Rectal smooth muscle tissue (tissue), 1 donor: ENCODE measurements around the gene CTNNBL1.

ENCODE experiments used
- H3K27ac ChIP-seq: one replicate; pipeline ENCODE4 v1.7.0; 2013; ENCODE audit warnings: low read depth, low read length, inconsistent platforms
- H3K27me3 ChIP-seq: one replicate; pipeline ENCODE4 v1.7.0; 2013; ENCODE audit warnings: low read length; ENCODE audit not compliant: control insufficient read depth, insufficient read depth
- H3K36me3 ChIP-seq: one replicate; pipeline ENCODE4 v1.7.0; 2013; ENCODE audit warnings: low read length; ENCODE audit not compliant: control insufficient read depth, insufficient read depth
- H3K4me1 ChIP-seq: one replicate; pipeline ENCODE4 v1.7.0; 2013; ENCODE audit warnings: low read length; ENCODE audit not compliant: control insufficient read depth, insufficient read depth
- H3K4me3 ChIP-seq: one replicate; pipeline ENCODE4 v1.7.0; 2013; ENCODE audit warnings: low read length
- H3K9ac ChIP-seq: one replicate; pipeline ENCODE4 v1.7.0; 2013; ENCODE audit warnings: low read length

The CTNNBL1 gene

DNA sequence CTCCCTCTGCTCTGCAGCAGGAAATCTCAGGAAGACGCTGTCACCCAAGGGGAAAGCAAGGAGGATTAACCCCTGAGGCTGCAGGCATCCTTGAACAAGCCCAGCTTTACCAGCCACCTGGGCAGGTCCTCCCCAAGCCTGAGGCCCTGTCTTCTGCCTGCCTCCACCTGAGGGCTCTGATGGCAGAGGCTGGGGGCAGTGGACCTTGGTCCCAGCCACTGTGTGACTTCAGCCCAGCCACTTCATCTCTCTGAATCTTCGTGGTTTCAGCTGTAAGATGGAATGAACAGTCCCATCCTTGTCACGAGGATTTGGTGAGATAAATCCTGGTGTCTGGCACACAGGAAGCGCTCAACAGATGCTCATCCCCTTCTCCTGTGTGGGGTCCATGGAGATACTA lies 200.6 kb downstream of the CTNNBL1 start:
- Histone ChIP-seq H3K27ac (no peak overlapping the region), H3K4me3 (no peak overlapping the region), H3K27me3 (no peaks in the 10 kb centered on the region), H3K9ac (no peak overlapping the region), H3K36me3 (no peaks in the 10 kb centered on the region), H3K4me1 (peaks cover 12% of the 10 kb centered on the region)

DNA sequence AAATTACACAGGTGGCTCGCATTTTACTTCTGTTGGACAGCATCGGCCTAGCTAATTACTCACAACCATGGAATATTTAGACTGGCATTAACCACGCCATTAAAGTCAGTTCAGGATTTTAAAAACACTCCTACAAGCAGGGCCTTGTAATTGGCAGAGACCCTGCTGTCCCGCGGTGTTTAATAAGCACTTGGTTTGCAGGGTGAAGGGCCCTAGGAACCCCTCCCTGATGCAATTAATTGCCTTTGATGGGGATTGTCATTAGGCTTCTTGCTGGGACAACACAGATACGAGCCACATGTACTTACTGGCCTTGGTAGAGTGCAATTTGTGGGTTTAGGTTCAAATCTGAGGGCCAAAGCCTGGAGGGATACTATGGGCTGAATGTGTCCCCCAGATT lies 201.3 kb downstream of the CTNNBL1 start:
- Histone ChIP-seq H3K36me3 (no peaks in the 10 kb centered on the region), H3K27ac (no peak overlapping the region), H3K9ac (no peak overlapping the region), H3K4me3 (no peak overlapping the region), H3K27me3 (no peaks in the 10 kb centered on the region), H3K4me1 (peaks cover 12% of the 10 kb centered on the region)

GRCh38 chr20:37896932-37897548 lies 203.2 kb downstream of the CTNNBL1 start:
- H3K27ac ChIP-seq, result no peak overlapping the region
- no peaks in the 10 kb centered on the region for H3K36me3 ChIP-seq
- H3K4me3 ChIP-seq, result no peak overlapping the region
- H3K27me3 ChIP-seq, result peaks cover under 1% of the 10 kb centered on the region
- H3K4me1 ChIP-seq, result peaks cover 7% of the 10 kb centered on the region
- H3K9ac ChIP-seq, result no peak overlapping the region

DNA sequence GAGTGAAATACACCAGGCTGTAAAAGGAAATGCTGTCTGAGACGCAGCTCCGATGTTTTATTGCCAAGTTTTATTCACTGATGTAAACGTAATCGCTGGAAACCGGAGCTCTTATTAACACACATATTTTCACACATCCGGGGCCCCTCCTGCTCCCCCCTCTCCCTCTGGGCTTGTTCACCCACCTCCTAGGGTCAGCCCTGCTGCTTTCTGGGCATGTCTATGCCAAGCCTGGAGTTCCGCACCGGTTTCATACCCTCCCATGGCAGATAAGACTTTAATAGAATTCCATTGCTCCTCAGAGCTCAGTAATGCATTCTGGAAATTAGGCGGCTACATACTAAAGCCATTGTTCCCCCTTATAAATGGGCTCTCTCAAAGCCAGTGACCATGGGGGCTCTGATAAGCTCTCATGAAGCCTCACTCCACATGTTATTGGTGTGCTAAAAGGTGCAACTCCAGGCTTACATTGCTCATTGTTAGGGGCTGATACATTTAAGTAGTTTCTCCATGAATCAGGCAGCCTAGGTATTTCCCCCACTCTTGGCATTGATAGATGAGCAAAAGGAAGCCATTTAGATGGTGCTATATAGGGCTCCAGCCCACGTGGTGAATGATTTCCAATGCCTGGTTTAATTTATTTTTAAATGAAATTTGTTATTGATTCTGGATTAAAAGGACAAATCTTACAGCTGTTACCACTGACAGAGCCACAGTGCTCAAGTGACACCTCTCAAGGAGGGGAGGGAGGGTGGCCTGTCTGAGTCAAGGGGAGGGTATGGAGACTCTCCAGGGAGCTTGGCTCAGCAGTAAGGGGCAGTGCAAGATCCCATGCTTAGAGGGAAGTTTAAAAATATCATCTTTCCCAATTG lies 204.6 kb downstream of the CTNNBL1 start:
- Histone ChIP-seq H3K4me3 (no peak overlapping the region), H3K9ac (no peak overlapping the region), H3K4me1 (peaks cover 7% of the 10 kb centered on the region), H3K27me3 (peaks cover 4% of the 10 kb centered on the region), H3K36me3 (no peaks in the 10 kb centered on the region), H3K27ac (no peak overlapping the region)

GRCh38 chr20:37899105-37900045 lies 205.5 kb downstream of the CTNNBL1 start:
- Histone ChIP-seq H3K27ac (no peak overlapping the region), H3K36me3 (no peaks in the 10 kb centered on the region), H3K9ac (no peak overlapping the region), H3K27me3 (peaks cover 8% of the 10 kb centered on the region), H3K4me1 (peaks cover 7% of the 10 kb centered on the region), H3K4me3 (no peak overlapping the region)

- Histone ChIP-seq H3K9ac (no peak overlapping the region), H3K4me3 (no peak overlapping the region), H3K27me3 (peaks cover 12% of the 10 kb centered on the region), H3K4me1 (peaks cover 7% of the 10 kb centered on the region), H3K27ac (no peak overlapping the region), H3K36me3 (no peaks in the 10 kb centered on the region)
These were observed 207.4 kb downstream of the CTNNBL1 start for GRCh38 chr20:37901240-37901639.

DNA sequence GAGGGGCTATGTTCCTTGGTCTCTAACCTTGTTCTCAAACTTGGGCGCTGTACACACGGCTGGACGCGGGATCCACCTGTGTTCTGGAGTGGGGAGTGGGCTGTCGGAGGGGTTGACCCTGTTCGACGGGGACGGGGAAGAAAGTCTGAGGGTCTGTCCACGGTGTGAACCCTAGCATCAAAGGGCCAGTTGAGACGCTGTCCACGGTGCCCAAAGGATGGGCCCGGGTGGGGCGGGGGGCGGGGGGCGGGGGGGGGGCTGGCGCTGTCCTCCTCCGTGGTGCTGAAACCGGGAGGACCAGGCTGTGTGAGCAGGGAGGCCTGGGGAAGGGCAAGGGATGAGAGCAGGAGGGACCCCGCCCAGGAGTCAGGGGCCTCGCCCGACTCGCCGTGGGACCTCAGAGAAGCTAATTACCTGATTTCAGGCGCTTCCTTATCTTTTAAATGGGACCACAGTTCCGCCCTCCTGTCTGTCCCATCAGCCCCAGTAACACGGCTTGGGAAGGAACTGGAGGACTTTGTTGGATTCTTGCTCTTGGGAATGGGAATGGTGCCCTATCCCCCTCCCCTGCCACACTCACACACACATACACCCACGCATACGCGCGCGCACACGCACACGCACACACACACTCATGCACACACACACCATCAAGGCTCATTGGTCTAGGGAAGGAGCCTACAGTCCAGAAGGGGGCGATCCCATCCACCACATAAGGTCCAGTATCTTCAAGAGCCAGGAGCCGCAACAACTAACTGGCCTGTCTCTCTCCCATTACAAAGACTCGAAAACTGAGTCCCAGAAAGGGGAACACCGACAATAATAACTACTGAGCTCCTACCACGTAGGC lies 208.0 kb downstream of the CTNNBL1 start:
- Histone ChIP-seq H3K27ac (no peak overlapping the region), H3K4me1 (peaks cover 7% of the 10 kb centered on the region), H3K4me3 (no peak overlapping the region), H3K27me3 (peaks cover 12% of the 10 kb centered on the region), H3K9ac (no peak overlapping the region), H3K36me3 (no peaks in the 10 kb centered on the region)

DNA sequence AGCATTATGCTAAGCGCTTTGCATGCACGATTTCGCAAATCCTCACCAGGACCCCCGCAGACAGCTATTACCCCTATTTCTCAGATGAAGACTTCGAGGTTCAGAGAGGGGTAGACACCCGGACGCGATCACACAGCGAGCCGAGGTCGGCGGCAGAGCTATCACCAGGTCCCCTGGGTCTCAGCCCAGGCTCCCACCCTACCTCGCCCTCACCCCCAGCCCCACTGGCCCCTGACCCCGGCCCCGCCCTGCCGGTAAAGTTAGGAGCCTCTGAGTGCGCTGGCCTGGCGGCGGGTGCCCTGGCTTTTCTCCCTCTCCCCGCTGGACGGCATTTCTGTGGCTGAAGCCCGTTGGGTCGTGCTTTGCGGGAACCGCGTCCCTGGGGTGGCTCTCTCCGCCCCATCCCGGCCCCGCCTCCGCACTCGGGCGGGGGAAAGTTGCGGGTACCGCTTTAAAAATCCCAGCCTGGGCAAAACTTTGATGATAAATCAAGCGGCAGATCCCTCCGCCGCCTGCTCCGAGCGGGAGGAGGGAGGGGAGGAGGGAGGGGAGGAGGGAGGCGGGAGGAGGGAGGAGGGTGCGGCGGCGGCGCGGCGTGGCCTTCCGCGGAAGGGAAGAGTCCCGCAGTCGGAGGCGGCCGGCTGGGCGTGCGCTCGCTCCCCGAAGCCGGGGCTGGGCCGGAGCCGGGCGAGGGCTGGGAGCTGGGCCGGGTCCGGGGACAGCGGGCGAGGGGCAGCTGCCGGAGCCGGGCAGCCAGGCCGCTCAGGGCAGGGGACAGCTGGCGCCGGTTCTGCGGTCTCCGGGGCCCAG lies 208.9 kb downstream of the CTNNBL1 start, which contains the start of gene VSTM2L:
VSTM2L (plus strand) TSS at position 624 of the 810 bp plus-strand sequence. CDS start 224 bp downstream, outside the sequence.
- H3K4me1 ChIP-seq, result peaks cover 6% of the 10 kb centered on the region
- peaks cover 12% of the 10 kb centered on the region for H3K27me3 ChIP-seq
- no peak within 1 kb of the TSS for H3K9ac ChIP-seq
- H3K4me3 ChIP-seq, result peak within 1 kb of the TSS; percentile 30
- H3K27ac ChIP-seq, result no peak within 1 kb of the TSS
- H3K36me3 ChIP-seq, result no peaks in the 10 kb centered on the region

DNA sequence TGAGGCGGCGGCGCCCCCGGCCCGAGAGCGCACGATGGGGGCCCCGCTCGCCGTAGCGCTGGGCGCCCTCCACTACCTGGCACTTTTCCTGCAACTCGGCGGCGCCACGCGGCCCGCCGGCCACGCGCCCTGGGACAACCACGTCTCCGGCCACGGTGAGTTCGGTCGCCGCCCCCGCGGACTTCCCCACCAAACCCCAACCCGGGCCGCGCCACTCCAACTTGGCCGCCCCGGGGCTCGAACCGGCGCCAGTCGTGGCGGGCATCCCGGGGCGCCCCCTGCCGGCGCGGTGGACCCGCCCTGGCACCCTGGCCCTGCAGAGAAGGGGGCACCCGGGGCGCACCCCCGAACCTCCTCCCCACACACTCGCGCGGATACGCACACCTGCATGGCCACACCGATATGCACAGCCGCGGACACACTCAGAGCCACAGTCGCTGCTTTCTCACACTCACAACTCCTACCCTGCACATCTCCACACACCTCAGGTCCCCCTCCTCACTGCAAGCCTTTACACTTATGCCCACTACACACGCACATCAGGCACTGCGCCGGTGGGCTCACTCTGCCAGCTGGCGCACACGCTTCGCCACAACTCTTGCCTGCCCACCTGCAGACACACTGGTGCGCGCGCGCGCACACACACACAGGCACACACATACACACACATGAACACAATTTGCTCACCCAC lies 209.6 kb downstream of the CTNNBL1 start:
- Histone ChIP-seq H3K27ac (no peak overlapping the region), H3K4me3 (peak overlapping the region; percentile 11), H3K4me1 (peaks cover 1% of the 10 kb centered on the region), H3K9ac (no peak overlapping the region), H3K36me3 (no peaks in the 10 kb centered on the region), H3K27me3 (peaks cover 15% of the 10 kb centered on the region)

DNA sequence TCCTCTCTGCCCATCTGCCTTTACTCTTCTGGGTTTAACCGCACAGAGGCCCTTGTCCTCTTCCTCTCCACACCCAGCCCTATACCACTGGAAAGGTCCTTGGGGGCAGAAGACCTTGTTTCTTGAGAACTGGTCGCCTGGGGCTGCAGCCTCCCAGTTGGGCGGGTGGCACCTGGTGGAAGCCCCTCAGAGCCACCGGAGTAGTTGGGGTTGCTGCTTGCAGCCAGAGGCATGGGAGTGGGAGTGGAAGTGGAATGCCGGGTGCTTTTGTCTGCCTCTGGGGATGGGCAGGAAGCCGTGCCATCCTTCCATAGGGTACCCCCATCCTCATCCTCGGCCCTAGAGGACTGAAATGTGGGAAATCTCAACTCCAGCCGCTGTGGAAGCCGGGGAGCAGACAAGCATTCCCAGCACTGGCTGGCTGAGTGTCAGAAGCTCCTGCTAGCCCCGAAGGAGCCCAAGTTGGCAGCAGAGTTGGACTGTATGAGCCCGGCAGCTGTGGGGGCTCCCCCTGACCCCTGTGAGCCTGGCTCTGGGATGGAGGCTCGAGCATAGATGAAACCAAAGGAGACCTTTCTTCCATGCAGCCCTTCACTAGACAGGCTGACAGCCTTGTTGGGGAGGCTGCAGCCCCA lies 210.3 kb downstream of the CTNNBL1 start:
- H3K27ac ChIP-seq, result no peak overlapping the region
- no peak overlapping the region for H3K9ac ChIP-seq
- peaks cover 15% of the 10 kb centered on the region for H3K27me3 ChIP-seq
- no peak overlapping the region for H3K4me3 ChIP-seq
- H3K4me1 ChIP-seq, result no peaks in the 10 kb centered on the region
- no peaks in the 10 kb centered on the region for H3K36me3 ChIP-seq
